IPS DF 4.7 (cell line): ENCODE measurements around the gene SRGAP1.
"Not testable (repeated sequence)": the region's sequence is repeated elsewhere in the genome, so short reads cannot be mapped to it uniquely, and the experiment has no call there.

Experiments
- DNase-seq: peaks from one replicate; pipeline ENCODE4 v3.0.0-alpha.2; 2013; ENCODE audit warnings: low spot score; ENCODE audit errors: extremely low read depth

SRGAP1 gene

DNA sequence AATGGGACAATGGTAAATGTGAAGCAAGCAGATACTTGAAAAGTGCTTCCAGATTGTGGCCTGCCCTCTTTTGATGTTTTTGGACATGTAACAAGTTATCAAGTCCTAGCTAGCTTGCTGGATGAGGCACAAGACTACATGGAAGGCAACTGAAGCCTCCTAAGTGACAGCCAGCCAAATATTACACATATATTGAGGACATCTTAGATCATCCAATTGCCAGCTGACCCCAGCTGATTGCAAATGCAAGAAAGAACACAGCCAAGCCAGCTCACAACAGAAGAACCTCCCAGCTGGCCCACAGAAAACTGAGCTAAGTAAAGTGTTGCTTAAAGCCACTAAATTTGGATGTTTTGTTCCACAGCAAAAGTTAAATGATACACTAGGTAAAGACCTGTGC lies 156.9 kb downstream of the SRGAP1 start:
- no peak for DNase-seq

DNA sequence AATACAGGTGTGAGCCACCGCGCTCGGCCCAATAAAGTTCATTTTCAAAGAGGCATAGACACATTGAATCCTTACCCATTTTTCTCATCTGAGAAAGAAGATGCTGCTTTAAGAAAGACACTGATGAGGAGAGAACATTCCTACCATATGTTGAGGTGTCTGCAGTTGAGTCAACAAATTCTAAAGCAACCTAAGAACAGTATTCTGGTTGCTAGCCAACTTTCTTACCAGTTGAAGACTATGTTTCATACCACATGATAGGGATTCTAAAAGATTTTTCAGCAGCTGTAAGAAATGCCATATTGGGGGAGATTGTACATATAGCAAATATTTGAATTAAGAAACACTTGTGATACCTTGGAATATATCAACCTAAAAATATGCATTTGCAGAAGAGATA lies 160.1 kb downstream of the SRGAP1 start:
- DNase-seq: no peak

GRCh38 chr12:64006211-64006825 lies 161.8 kb downstream of the SRGAP1 start:
- DNase-seq: no peak

DNA sequence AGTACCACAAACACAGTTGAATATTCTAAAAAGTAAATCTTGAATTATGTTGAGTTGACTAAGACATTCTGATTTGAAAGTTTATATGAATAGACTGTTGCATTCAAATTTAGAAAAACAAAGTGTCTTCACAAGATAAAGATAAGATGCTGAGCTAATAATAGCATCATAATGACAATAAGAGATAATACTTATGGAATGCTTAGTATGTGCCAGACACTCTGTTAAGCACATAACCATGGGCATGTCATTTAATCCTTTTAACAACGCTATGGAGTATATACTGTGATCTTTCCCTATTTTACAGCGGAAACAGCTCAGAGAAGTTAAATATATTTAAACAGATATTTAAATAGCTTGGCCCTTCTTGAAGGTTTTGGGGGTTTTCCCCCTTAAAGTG lies 163.4 kb downstream of the SRGAP1 start:
- DNase-seq: no peak

- DNase-seq: no peak
Measured at GRCh38 chr12:64008596-64008995, 164.1 kb downstream of the SRGAP1 start.

DNA sequence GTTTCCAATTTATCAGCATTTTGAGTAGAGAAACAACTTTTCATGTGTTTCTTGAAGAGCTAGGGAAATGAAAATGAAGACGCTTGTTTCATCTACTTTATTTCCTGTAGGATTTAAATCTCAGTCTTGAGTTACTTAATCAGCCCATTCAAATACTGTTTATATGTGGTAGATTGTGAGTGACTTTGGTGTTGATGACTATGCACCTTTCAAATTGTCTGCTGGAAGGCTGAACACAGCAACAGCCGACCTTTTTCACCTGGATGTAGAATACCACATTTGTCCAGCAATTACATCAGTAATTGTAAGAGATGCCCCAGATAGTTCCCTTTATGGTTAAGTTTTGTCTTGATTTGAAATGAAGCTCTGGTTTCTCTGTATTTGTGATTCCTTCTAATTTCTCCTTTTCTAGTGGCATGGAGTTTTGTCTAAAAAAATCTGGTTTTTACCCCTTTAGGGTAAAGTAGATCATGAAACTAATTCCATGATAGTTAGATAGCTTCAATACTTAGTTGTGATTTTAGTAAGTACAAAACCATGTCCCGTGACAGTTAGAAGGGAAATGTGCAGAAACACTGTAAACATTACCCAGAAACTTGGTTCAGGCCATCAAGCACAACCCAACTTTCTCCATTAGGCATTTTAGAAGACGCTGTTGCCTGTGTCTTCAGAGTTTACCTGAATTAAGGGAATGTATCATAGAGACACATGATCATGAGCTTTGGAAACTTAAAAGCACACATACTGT lies 165.0 kb downstream of the SRGAP1 start:
- no peak for DNase-seq

- no peak for DNase-seq
Measured at GRCh38 chr12:64010069-64010686, 165.7 kb downstream of the SRGAP1 start.

GRCh38 chr12:64016521-64016920 lies 172.0 kb downstream of the SRGAP1 start:
- DNase-seq: no peak

GRCh38 chr12:64018116-64018515 lies 173.6 kb downstream of the SRGAP1 start:
- not testable (repeated sequence) for DNase-seq

GRCh38 chr12:64018524-64018923 lies 174.0 kb downstream of the SRGAP1 start:
- DNase-seq: no peak

GRCh38 chr12:64019101-64019500 lies 174.6 kb downstream of the SRGAP1 start:
- DNase-seq: no peak

DNA sequence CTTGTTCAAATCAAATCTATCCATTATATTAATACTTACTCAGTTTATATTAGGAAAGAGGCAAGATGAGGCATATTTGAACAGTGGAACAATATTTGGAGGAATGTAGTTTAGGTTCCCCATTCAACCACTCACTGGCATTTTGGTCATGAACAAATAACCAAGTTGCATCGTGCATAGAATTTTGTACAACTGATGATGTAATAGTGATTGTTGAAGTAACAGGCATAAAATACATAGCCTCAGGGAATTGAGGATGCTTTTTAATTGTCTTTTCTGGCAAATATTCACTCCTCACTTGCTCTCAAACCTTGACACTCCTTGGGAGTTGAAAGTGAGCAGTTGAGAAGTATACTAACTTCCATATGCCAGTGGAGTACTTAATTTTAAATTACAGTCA lies 175.2 kb downstream of the SRGAP1 start:
- no peak for DNase-seq

DNA sequence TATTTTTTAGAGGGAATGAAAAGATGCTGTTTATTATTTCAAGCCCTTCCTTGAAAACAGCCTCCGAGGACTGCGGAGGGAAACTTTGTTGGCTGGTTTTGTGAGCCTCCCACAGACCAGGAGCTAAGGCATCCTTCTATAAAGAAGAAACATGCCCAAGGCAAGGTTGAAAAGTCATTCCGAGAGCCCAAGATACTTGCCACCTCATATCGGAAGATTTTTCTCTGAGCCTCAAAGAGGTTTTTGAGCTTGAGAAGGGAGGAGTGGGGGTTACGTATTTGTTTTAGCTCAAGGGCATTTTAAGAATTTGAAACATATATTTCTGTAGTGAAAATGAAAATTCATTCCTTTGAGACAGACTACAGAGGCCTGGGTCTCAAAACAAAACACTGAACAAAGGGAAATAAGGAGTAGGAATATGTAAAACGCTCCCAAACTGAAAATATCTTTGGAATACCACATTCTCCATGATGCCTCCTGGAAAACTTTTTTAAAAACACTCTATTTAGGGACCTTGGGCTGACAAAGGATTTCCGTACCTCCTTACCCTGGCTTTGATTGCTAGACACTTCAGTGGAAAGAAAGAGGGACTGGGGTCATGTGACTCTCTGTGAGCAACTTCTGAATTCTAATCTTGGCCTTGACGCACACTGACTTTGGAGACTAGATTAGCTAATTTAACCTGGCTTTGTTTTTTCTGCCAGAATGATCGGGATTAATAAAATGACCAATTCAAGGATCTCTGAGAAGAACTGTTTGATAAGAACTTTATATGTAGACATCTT lies 180.9 kb downstream of the SRGAP1 start:
- no peak for DNase-seq

GRCh38 chr12:64027311-64027710 lies 182.8 kb downstream of the SRGAP1 start:
- DNase-seq: no peak

GRCh38 chr12:64028541-64028940 lies 184.0 kb downstream of the SRGAP1 start:
- DNase-seq: no peak

GRCh38 chr12:64029013-64029857 lies 184.7 kb downstream of the SRGAP1 start:
- no peak for DNase-seq

GRCh38 chr12:64030155-64030554 lies 185.7 kb downstream of the SRGAP1 start:
- DNase-seq: no peak

- DNase-seq: not testable (repeated sequence)
Measured at GRCh38 chr12:64034056-64034455, 189.6 kb downstream of the SRGAP1 start.

GRCh38 chr12:64034901-64035576 lies 190.5 kb downstream of the SRGAP1 start:
- DNase-seq: no peak

- DNase-seq: no peak
Measured at GRCh38 chr12:64036414-64036813, 191.9 kb downstream of the SRGAP1 start.
